ENCODE results near the gene HPGD.

DNA sequence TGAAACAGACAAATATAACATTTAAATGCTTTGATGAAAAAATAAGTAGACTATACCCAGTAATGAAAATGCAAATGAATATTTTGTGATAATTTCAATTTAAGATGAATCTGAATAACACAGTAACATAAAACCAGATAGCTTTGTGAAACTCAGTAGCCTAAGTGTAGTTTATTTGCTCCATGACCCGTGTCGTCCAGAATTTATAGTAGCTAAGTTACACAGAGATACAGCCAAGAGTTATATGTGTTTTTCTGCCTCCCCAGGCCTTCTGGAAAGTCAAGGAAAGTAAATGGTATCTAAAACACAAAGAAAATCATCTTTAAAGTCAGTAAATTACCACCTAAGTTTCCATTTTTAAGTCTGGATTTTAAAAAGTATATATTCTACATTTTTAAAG, 26.7 kb downstream of the HPGD start:
- TF ChIP-seq, protein P1, sequence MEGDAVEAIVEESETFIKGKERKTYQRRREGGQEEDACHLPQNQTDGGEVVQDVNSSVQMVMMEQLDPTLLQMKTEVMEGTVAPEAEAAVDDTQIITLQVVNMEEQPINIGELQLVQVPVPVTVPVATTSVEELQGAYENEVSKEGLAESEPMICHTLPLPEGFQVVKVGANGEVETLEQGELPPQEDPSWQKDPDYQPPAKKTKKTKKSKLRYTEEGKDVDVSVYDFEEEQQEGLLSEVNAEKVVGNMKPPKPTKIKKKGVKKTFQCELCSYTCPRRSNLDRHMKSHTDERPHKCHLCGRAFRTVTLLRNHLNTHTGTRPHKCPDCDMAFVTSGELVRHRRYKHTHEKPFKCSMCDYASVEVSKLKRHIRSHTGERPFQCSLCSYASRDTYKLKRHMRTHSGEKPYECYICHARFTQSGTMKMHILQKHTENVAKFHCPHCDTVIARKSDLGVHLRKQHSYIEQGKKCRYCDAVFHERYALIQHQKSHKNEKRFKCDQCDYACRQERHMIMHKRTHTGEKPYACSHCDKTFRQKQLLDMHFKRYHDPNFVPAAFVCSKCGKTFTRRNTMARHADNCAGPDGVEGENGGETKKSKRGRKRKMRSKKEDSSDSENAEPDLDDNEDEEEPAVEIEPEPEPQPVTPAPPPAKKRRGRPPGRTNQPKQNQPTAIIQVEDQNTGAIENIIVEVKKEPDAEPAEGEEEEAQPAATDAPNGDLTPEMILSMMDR (IDR thresholded peaks at IDR 0.05), result no peak
- TF ChIP-seq POLR2A (IDR thresholded peaks at IDR 0.05) (no peak), EP300 (IDR thresholded peaks at IDR 0.05) (no peak)

All from tibial nerve (tissue), 4 donors.